Measurements from ENCODE around the gene APIP. TPM values are rescaled to one million over a fixed set of nuclear protein-coding genes. Genes with fewer than 3 reads are reported as not detected.

The APIP gene, protein sequence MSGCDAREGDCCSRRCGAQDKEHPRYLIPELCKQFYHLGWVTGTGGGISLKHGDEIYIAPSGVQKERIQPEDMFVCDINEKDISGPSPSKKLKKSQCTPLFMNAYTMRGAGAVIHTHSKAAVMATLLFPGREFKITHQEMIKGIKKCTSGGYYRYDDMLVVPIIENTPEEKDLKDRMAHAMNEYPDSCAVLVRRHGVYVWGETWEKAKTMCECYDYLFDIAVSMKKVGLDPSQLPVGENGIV
- 20.8 and 21.0 TPM in 2 replicates for total RNA-seq

DNA sequence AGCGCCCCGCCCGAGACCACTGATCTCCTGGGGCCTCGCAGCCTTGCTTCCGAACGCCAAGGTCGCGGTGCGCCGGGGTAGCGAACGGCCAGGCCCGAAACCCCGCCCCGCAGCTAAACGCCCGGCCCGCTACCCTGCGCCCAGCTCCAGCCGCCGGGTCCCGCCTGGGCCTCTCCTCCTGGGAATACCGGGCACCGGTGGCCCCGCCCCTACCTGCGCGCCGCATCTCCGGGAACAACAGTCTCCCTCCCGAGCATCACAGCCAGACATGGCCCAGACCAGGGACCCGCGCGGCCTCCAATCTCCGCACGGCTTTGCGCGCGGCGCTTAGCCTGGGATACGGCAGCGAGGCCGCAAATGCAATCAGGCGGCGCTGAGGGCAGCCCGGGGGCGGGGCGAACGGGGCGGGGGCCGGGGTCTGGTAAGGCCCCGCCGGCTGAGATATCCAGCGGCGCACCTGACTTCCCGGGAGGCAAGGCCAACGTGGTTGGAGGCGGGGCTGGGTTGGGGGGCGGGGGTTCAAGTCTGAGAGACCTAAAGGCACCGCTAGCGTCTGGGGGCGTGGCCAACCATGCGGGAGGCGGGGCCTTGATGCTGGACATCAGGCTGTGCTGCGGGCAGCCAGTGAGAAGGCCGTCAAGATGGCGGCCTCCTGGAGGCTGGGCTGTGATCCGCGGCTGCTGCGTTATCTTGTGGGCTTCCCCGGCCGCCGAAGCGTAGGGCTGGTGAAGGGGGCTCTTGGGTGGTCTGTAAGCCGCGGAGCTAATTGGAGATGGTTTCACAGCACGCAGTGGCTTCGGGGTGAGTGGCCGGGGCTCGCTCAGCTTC, at the start of gene APIP, which contains the start of gene PDHX:
APIP (minus strand) TSS at position 365 of the 828 bp plus-strand sequence; CDS start at position 270, 95 bp downstream.
PDHX (plus strand) TSS at position 604 of the 828 bp plus-strand sequence; CDS start at position 642, 38 bp downstream.

Other genes starting within 250 kb of the APIP start
- gene PDHX, start 239 bp upstream of the APIP start, total RNA-seq, result 19.0 and 20.7 TPM in 2 replicates
- gene CD44, start 222.8 kb upstream of the APIP start, total RNA-seq, result 224 and 247 TPM in 2 replicates

All from bronchus fibroblast of lung (primary cell).